GM18517 (cell line): ENCODE measurements around the gene ZCCHC7.

Experiments
- ATAC-seq: cut with Tn5 transposase; IDR thresholded peaks from one replicate; pipeline ENCODE4 v1.9.1; 2021; ENCODE audit warnings: mild to moderate bottlenecking, moderate library complexity; ENCODE audit not compliant: unreplicated experiment

ZCCHC7 gene

GRCh38 chr9:37332578-37332977, 212.2 kb downstream of the ZCCHC7 start:
- no peak for ATAC-seq

- no peak for ATAC-seq
These were observed 212.9 kb downstream of the ZCCHC7 start for GRCh38 chr9:37333288-37333687.

GRCh38 chr9:37335238-37335637, 214.9 kb downstream of the ZCCHC7 start:
- ATAC-seq = no peak

GRCh38 chr9:37336150-37336549, 215.8 kb downstream of the ZCCHC7 start:
- ATAC-seq = no peak

- ATAC-seq = no peak
These were observed 217.0 kb downstream of the ZCCHC7 start for GRCh38 chr9:37337301-37337890.

GRCh38 chr9:37338218-37338617, 217.8 kb downstream of the ZCCHC7 start:
- no peak for ATAC-seq

- ATAC-seq = no peak
These were observed 219.5 kb downstream of the ZCCHC7 start for GRCh38 chr9:37339923-37340322.

- no peak for ATAC-seq
These were observed 220.6 kb downstream of the ZCCHC7 start for GRCh38 chr9:37340961-37341360.

GRCh38 chr9:37341704-37342103, 221.3 kb downstream of the ZCCHC7 start:
- ATAC-seq = no peak

GRCh38 chr9:37342493-37342892, 222.1 kb downstream of the ZCCHC7 start:
- ATAC-seq = no peak

GRCh38 chr9:37342895-37343294, 222.5 kb downstream of the ZCCHC7 start:
- peak; percentile 43 for ATAC-seq

GRCh38 chr9:37343724-37344123, 223.3 kb downstream of the ZCCHC7 start:
- ATAC-seq = no peak

- ATAC-seq = no peak
These were observed 224.7 kb downstream of the ZCCHC7 start for GRCh38 chr9:37345038-37345437.

GRCh38 chr9:37348917-37349316, 228.5 kb downstream of the ZCCHC7 start:
- no peak for ATAC-seq

- no peak for ATAC-seq
These were observed 230.3 kb downstream of the ZCCHC7 start for GRCh38 chr9:37350486-37351190.

- ATAC-seq = no peak
These were observed 233.4 kb downstream of the ZCCHC7 start for GRCh38 chr9:37353791-37354190.

- no peak for ATAC-seq
These were observed 242.1 kb downstream of the ZCCHC7 start for GRCh38 chr9:37362430-37362829.

- ATAC-seq = no peak
These were observed 242.8 kb downstream of the ZCCHC7 start for GRCh38 chr9:37363124-37363523.

GRCh38 chr9:37364136-37364535, 243.8 kb downstream of the ZCCHC7 start:
- no peak for ATAC-seq

GRCh38 chr9:37364751-37365360, 244.5 kb downstream of the ZCCHC7 start:
- no peak for ATAC-seq

GRCh38 chr9:37369671-37370070, 249.3 kb downstream of the ZCCHC7 start:
- ATAC-seq = no peak

- no peak for ATAC-seq
These were observed 249.9 kb downstream of the ZCCHC7 start for GRCh38 chr9:37370282-37370681.
